ENCODE results near the gene LGALS3BP.

The LGALS3BP gene

GRCh38 chr17:79019632-79020584, 40.2 kb upstream of the LGALS3BP start:
- TF ChIP-seq, protein P1, sequence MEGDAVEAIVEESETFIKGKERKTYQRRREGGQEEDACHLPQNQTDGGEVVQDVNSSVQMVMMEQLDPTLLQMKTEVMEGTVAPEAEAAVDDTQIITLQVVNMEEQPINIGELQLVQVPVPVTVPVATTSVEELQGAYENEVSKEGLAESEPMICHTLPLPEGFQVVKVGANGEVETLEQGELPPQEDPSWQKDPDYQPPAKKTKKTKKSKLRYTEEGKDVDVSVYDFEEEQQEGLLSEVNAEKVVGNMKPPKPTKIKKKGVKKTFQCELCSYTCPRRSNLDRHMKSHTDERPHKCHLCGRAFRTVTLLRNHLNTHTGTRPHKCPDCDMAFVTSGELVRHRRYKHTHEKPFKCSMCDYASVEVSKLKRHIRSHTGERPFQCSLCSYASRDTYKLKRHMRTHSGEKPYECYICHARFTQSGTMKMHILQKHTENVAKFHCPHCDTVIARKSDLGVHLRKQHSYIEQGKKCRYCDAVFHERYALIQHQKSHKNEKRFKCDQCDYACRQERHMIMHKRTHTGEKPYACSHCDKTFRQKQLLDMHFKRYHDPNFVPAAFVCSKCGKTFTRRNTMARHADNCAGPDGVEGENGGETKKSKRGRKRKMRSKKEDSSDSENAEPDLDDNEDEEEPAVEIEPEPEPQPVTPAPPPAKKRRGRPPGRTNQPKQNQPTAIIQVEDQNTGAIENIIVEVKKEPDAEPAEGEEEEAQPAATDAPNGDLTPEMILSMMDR (IDR thresholded peaks at IDR 0.05), result peak; percentile 55
- H3K4me3 ChIP-seq, result peak overlapping the region; percentile 31
- peak overlapping the region; percentile 88 to 97 for H3K27ac ChIP-seq
- peak; percentile 98 for DNase-seq (ENCODE audit: low spot score)

DNA sequence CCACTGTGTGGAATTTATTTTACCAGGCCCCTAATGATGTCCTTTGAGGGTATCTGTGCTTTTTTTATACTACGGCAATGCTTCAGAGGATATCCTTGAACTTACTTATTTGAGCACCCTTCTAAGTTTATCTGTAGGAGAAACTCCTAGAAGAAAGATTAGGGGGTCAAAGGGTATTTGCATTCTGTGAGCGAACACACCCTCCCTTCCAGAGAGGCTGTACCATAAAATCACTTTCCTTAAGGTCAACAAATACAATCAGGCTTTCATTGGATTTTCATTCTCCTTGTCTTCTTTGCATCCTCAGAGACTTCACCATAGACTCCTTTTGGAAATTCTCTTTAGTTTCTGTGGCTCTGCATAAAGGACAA, 39.5 kb upstream of the LGALS3BP start:
- Histone ChIP-seq H3K4me3 (no peak overlapping the region), H3K27ac (peak overlapping the region in 1 of 2 donors; percentile 88)
- DNase-seq (ENCODE audit: low spot score), result no peak
- TF ChIP-seq, protein P1 (IDR thresholded peaks at IDR 0.05), result no peak

DNA sequence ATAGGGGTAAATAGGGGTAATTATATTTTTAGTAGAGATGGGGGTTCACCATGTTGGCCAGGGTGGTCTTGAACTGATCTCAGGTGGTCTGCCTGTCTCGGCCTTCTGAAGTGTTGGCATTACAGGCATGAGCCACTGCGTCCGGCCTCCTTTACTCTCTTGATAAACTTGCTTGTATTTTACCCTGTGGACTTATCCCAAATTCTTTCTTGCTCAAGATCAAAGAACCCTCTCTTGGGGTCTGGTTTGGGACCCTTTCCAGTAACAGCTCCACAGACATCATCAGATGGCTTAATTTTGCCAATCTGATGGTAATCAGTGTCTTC, 38.6 kb upstream of the LGALS3BP start:
- TF ChIP-seq, protein P1 (IDR thresholded peaks at IDR 0.05), result no peak
- H3K4me3 ChIP-seq, result no peak overlapping the region
- H3K27ac ChIP-seq, result no peak overlapping the region
- DNase-seq (ENCODE audit: low spot score), result peak; percentile 45

DNA sequence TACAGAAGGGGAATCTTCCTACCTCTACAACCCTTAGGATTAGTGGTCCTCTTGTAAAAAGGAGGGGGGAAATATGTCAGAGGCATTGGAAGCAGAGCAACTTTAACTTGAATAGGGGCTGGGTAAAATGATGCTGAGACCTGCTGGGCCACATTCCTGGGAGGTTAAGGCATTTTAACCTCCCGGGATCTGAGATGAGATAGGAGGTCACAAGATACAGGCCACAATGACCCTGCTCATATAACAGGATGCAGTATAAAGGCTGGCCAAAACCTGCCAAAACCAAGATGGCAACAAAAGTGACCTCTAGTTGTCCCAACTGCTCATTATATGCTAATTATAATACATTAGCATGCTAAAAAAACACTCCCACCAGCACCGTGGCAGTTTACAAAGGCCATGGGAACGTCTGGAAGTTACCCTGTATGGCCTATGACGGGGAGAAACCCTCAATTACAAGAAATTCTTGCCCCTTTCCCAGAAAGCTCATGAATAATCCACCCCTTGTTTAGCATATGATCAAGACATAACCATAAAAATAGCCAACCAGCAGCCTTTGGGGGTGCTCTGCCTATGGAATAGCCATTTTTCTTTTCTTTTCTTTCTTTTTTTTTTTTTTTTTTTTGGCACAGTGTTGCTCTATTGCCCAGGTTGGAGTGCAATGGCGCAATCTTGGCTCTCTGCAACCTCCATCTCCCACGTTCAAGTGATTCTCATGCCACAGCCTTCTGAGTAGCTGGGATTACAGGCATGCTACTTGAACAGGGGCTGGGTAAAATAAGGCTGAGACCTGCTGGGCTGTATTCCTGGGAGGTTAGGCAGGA, 38.0 kb upstream of the LGALS3BP start:
- Histone ChIP-seq H3K4me3 (no peak overlapping the region), H3K27ac (no peak overlapping the region)
- DNase-seq (ENCODE audit: low spot score), result no peak
- TF ChIP-seq, protein P1 (IDR thresholded peaks at IDR 0.05), result no peak

GRCh38 chr17:79014158-79014758, 34.5 kb upstream of the LGALS3BP start:
- Histone ChIP-seq H3K4me3 (no peak overlapping the region), H3K27ac (no peak overlapping the region)
- TF ChIP-seq, protein P1 (IDR thresholded peaks at IDR 0.05), result no peak
- no peak for DNase-seq (ENCODE audit: low spot score)

DNA sequence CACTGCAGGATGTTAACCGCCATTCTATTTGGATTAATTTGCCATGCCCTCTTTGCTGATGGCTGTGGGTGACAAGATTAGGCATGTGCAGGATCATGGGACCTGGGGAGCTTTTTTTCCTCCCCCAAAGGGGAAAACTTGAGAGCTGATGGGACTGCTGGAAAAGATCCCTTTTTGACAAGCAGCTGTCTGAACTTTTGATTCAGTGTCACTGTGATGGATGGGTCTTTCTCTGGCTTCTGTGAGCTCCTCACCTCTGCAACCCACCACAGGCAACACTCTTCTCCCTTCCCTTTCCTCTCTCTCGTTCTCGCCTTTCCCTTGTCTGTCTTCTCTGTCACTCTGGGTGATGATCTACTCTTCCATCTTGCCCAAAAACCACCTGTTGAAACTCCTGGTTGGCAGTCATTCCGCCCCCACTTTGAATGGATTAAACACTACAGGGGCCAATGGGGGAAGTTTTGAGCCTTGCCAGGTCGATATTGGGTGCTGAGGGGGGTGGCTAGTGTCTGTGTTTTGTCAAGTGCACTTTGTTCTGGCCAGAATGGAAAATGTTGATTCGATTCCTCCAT, 32.9 kb upstream of the LGALS3BP start:
- DNase-seq (ENCODE audit: low spot score), result no peak
- Histone ChIP-seq H3K4me3 (no peak overlapping the region), H3K27ac (no peak overlapping the region)
- TF ChIP-seq, protein P1 (IDR thresholded peaks at IDR 0.05), result no peak
